Left ventricle myocardium inferior (tissue), 1 donor: Measurements from ENCODE around the gene COMMD7. TPM values are rescaled to one million over a fixed set of nuclear protein-coding genes. Genes with fewer than 3 reads are reported as not detected.

Experiments used
- DNase-seq: peaks from one replicate; pipeline ENCODE4 v3.0.0-alpha.2; 2020
- H3K27ac ChIP-seq: fragments of 200-600 bp; replicated peaks from 2 replicates; pipeline ENCODE4 v1.8.0; 2021
- H3K27me3 ChIP-seq: fragments of 200-600 bp; 2 replicates; pipeline ENCODE4 v1.8.0; 2021; ENCODE audit warnings: low read depth
- H3K36me3 ChIP-seq: fragments of 200-600 bp; 2 replicates; pipeline ENCODE4 v1.8.0; 2021
- H3K4me1 ChIP-seq: fragments of 200-600 bp; 2 replicates; pipeline ENCODE4 v1.8.0; 2021
- H3K4me3 ChIP-seq: fragments of 200-600 bp; 2 replicates; pipeline ENCODE4 v1.8.0; 2021; ENCODE audit warnings: mild to moderate bottlenecking, moderate library complexity
- H3K9me3 ChIP-seq: fragments of 200-600 bp; replicated peaks from 2 replicates; pipeline ENCODE4 v1.8.0; 2021
- intact Hi-C: fragments of 100-400 bp; cut with micrococcal nuclease; formaldehyde crosslinking; loops from one replicate; pipeline ENCODE4 v1.11.0; 2022
- total RNA-seq: library from RNA; stranded (reverse); fragmentation: NEBNext Ultra II Directional; extraction: Animal tissue kit (Norgen Biotek cat#: 25700); gene quantifications from one replicate; pipeline ENCODE4 v1.2.1, GENCODE V29; 2021
- TF ChIP-seq, protein P1 (sequence below): fragments of 200-600 bp; IDR thresholded peaks from 2 replicates; pipeline ENCODE4 v1.8.0; 2021; ENCODE audit warnings: antibody characterized with exemption, mild to moderate bottlenecking, borderline replicate concordance
- donor health status: DM: no; HTN: yes; CAD: no; lungs with severe emphysema.

The COMMD7 gene
- total RNA-seq, 1 donor from 2014 or later: 47.2 TPM

DNA sequence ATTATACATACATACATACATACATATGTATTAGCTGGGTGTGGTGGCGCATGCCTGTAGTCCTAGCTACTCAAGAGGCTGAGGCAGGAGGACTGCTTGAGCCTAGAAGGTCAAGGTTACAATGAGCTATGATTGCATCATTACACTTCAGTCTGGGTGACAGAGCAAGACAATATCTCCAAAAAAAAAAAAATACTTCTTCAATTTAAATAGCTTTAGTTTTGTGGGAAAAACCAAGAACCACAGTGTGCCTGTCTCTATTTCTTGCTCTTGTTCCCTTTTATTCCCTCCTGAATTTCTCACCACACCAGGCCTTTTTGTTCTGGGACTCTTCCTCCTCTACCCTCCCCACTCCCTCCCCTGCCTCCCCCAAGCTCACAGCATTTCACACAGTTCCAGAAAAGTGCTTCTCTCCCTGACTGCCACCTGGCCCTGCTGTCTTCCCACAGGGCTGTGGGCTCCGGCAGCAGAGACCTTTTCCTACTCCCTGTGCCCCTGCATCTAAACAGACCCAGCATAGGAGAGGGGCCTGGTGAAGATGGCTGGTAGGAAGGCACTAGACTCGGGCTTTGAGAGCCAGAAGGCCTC lies 70.8 kb downstream of the COMMD7 start:
- Histone ChIP-seq H3K36me3 (no peaks in the 10 kb centered on the region), H3K4me1 (no peaks in the 10 kb centered on the region), H3K9me3 (no peaks in the 10 kb centered on the region), H3K4me3 (no peak overlapping the region), H3K27ac (no peak overlapping the region), H3K27me3 (no peaks in the 10 kb centered on the region)
- DNase-seq: no peak
- intact Hi-C loops: loop anchor here (5.0 kb wide), 1 partner anchor 105 kb away; no protein-coding TSS in a partner anchor
- TF ChIP-seq, protein P1, sequence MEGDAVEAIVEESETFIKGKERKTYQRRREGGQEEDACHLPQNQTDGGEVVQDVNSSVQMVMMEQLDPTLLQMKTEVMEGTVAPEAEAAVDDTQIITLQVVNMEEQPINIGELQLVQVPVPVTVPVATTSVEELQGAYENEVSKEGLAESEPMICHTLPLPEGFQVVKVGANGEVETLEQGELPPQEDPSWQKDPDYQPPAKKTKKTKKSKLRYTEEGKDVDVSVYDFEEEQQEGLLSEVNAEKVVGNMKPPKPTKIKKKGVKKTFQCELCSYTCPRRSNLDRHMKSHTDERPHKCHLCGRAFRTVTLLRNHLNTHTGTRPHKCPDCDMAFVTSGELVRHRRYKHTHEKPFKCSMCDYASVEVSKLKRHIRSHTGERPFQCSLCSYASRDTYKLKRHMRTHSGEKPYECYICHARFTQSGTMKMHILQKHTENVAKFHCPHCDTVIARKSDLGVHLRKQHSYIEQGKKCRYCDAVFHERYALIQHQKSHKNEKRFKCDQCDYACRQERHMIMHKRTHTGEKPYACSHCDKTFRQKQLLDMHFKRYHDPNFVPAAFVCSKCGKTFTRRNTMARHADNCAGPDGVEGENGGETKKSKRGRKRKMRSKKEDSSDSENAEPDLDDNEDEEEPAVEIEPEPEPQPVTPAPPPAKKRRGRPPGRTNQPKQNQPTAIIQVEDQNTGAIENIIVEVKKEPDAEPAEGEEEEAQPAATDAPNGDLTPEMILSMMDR: no peak

GRCh38 chr20:32670773-32671455 lies 72.4 kb downstream of the COMMD7 start:
- Histone ChIP-seq H3K4me3 (no peak overlapping the region), H3K27ac (no peak overlapping the region), H3K9me3 (no peaks in the 10 kb centered on the region), H3K36me3 (no peaks in the 10 kb centered on the region), H3K27me3 (no peaks in the 10 kb centered on the region), H3K4me1 (peaks cover 3% of the 10 kb centered on the region)
- TF ChIP-seq, protein P1: no peak
- no peak for DNase-seq
- intact Hi-C loops: loop anchor here (5.0 kb wide), 1 partner anchor 106 kb away; no protein-coding TSS in a partner anchor

DNA sequence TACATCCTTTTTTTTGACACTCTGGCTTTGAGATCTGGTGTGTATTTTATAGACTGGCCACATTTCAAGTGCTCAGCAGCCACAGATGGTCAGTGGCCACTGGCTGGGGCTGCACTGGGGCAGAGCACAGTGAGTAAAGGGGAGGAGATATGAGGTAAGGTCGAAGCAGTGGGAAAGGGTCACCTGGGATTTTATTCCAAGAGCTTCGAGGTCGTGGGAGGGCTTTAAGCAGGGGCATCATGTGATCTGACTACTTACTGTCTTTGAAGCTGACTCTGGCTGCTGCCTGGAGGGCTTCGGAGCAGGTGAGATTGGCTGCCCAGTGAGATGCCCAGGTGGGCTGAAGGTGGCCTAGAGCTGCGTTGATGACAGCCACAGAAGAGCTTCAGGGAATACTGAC lies 76.2 kb downstream of the COMMD7 start:
- intact Hi-C loops: no loop called here
- no peak overlapping the region for H3K4me3 ChIP-seq
- H3K9me3 ChIP-seq: no peaks in the 10 kb centered on the region
- DNase-seq: no peak
- H3K27ac ChIP-seq: no peak overlapping the region
- H3K27me3 ChIP-seq: no peaks in the 10 kb centered on the region
- H3K36me3 ChIP-seq: no peaks in the 10 kb centered on the region
- TF ChIP-seq, protein P1: no peak
- peaks cover 14% of the 10 kb centered on the region for H3K4me1 ChIP-seq

- Histone ChIP-seq H3K4me1 (peaks cover 14% of the 10 kb centered on the region), H3K27ac (peak overlapping the region; percentile 60), H3K9me3 (no peaks in the 10 kb centered on the region), H3K36me3 (no peaks in the 10 kb centered on the region), H3K27me3 (no peaks in the 10 kb centered on the region), H3K4me3 (no peak overlapping the region)
- intact Hi-C loops: no loop called here
- no peak for DNase-seq
- TF ChIP-seq, protein P1: no peak
Measured at GRCh38 chr20:32664678-32665159, 78.5 kb downstream of the COMMD7 start.

DNA sequence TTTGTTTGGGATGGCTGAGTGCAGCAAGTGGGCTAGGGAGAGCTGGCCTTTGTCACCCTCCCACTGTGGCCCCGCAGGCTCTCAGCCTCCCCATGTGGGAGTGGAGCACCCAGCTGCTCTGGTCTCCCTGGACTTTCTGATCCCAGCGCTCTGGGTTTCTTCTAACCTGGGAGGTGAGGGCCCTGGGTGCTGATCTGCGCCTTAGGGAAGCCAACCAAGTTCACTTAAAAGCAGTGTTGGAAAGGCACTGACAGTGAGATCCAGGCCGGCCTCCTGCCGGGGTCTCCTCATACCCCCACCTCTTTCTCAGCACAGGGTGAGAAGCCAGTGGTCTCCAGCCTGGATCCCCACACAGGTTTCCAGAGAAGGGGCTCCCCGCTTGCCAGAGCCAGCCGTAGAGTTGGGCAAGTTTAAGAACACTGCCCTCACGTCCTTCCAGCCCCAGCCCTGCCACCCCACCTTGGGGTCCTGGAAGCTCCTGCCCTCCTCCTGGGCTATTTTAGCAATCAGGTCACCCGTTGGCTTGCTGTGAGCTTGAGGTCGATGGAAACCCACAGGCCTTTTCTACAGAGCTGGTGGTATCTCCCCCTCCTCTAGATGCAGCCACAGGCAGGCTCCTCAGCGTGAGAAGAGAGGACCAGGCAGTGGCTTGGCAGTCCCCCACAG lies 79.1 kb downstream of the COMMD7 start:
- no peak overlapping the region for H3K4me3 ChIP-seq
- H3K27ac ChIP-seq: peak overlapping the region; percentile 60

More for the DNA sequence above, 79.1 kb downstream of the COMMD7 start:
- no peaks in the 10 kb centered on the region for H3K27me3 ChIP-seq
- no peaks in the 10 kb centered on the region for H3K36me3 ChIP-seq
- TF ChIP-seq, protein P1: no peak
- no peaks in the 10 kb centered on the region for H3K9me3 ChIP-seq
- no peak for DNase-seq
- intact Hi-C loops: no loop called here
- peaks cover 14% of the 10 kb centered on the region for H3K4me1 ChIP-seq
